HG03060 (cell line): ENCODE results near the gene FN1.
"Not testable (repeated sequence)": the region's sequence is repeated elsewhere in the genome, so short reads cannot be mapped to it uniquely, and the experiment has no call there.

Experiments
- ATAC-seq: cut with Tn5 transposase; IDR thresholded peaks from one replicate; pipeline ENCODE4 v1.9.1; 2021; ENCODE audit warnings: low read depth, moderate number of reproducible peaks; ENCODE audit not compliant: unreplicated experiment

Gene FN1

GRCh38 chr2:215409331-215410127 lies 26.3 kb downstream of the FN1 start:
- ATAC-seq, result no peak

- not testable (repeated sequence) for ATAC-seq
These were observed 27.4 kb downstream of the FN1 start for GRCh38 chr2:215408441-215408840.

DNA sequence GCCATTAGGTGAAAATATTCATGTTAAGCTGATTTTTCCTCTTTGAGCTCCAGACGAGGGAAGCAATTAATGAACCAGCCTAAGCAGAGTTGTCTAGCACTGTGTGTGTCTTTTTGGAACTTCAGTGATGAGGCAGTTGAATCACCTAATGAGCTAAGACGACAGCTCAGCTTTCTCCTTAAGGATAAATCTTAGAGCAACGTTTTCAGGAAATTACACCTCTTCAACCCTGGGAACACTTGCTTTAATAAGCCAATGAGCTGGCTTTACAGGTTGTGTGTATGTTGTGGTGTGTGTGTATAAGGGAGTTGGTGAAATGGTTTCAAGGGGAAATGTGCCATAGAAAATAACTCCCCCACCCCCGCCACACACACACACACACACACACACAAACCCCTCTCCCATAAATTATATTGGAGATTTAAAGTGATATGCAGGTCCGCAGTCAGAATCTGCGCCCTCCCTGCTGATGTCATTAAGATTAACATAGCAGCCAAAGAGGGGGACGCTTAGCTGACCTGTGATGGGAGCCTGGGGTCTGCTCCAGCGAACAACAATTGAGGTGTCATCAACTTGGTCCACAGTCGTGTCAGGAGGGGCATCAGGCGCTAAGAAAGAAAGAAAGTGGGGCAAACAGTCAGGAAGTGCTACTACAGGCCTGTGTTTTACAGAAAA lies 28.1 kb downstream of the FN1 start:
- no peak for ATAC-seq

GRCh38 chr2:215407061-215407460 lies 28.8 kb downstream of the FN1 start:
- ATAC-seq, result no peak

DNA sequence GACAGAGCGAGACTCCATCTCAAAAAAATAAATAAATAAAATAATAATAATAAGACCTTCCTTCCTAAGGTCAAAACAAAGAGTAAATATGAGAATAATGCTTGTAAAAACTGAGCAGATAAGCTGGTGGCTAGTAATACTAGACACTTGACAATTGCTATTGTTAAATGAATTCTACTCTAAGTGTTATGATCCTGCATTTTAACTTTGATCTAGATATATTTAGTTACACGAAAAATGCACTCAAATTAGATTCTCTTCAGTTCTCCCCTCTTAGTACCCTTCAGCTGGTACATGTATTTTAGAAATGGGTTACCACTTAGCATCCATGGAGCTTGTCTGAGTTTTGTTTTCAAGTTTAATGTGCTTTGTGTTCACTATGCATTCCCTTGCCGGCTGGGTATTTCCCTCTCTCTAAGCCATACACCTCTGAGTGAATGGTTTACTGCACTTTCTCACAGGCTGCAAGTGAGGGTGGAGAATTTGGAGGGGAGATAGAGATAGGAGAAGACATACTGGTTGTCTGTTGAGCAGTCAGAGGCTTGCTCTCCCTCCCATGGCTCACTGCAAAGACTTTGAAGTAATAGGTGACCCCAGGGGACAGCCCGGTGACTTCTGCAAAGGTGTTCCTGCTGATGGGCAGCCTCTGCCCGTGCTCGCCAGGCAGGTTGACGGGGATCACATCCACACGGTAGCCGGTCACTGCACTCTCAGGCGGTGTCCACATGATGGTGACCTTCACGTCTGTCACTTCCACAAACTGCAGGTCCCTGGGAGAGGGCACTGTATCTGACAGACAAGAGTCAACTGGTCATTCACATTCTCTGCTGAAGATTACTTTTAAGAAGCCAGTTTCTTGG lies 29.9 kb downstream of the FN1 start:
- ATAC-seq, result no peak

DNA sequence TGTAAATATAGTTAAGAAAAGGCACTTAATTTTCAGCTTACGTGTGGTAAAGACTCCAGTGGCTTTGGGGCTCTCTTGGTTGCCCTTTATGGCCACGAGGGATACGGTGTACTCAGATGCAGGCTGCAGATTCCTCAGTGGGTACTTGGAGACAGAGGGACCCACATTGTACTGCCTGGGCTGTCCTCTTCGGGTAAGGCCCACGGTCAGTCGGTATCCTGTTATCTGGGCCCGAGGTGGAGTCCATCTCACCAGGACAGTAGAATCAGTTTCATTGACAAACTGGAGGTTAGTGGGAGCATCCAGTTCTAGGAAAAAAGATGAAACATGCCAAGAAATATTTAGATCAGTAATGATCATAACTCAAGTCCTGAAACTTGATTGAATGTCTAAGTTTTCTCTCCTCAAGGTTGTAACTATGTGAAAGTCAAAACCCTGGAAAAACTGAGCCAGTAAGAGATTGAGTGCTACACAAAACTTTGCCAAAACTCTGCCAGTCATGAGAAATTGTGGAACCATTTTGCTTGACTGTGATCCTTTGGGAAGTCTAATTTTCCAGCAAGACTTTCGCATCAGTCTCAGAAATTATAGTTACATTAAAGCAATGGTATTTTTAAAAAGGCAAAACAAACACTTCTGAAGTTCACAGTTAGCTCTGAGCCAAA lies 31.4 kb downstream of the FN1 start:
- ATAC-seq, result no peak

- no peak for ATAC-seq
These were observed 32.2 kb downstream of the FN1 start for GRCh38 chr2:215403441-215404347.

- ATAC-seq, result no peak
These were observed 33.9 kb downstream of the FN1 start for GRCh38 chr2:215401896-215402379.

- ATAC-seq, result no peak
These were observed 36.7 kb downstream of the FN1 start for GRCh38 chr2:215399067-215399716.

DNA sequence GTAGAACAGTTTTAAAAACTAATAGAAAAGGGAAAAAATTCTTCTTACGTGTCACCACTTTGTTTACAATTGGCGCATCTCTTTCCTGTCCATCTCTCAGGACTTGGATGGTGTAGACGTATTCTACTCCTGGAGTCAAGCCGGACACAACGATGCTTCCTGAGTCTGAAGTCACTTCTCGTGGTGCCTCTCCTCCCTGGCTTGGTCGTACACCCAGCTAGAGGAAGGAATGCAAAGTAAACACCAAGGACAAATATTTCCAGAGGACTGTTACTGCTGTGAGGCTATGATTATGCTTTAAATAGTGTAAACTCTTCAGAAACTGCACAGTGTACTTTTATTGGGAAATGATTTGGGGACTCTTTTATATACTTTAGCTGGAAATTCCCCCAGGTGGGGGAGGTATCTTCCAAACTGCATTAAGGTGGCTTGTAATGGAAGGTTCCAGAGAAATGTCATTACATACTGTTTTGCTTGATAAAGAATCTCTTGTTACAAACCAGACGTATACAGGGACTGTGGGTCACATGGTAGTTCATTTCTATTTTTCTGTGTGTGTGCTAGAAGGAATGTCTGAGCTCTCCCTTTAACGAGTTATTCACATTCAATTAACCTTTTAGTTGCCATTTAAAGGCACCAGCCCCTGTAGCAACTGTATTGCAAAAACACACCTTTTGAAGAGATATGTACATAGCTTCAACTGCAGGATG lies 38.1 kb downstream of the FN1 start:
- ATAC-seq, result no peak

DNA sequence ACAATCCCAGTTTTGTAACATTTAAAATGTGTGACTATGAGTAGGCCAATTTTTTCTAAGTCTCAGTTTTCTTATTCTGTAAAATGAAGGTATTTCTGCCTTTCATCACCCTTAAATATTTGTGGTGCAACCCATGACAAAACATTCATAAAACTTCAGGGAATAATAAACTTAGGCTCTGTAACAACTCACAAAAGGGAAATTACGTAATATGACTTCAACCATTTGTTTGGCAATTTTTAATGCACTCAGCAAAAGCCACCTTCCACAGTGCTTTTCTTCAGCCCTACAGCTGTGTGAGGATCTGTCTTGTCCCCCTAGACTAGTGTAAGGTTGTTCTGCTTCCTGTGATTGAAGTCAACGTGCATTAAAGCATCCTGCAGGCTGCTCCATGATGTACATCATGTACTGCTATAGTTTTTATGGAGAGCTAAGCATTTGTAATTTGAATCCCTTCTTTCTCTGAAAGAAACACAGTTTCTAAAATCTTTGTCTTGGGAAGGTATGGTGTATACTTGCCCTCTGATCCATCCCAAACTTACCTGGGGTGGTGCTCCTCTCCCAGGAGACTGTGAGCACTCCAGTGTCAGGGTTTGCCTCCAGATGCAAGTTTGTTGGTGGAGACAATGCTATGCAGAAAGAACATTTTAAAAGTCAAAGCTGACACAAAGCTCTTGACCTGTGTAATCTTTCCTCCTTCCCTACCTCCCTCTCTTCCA lies 39.1 kb downstream of the FN1 start:
- no peak for ATAC-seq

GRCh38 chr2:215395687-215396460 lies 40.0 kb downstream of the FN1 start:
- no peak for ATAC-seq

- no peak for ATAC-seq
These were observed 41.6 kb downstream of the FN1 start for GRCh38 chr2:215394102-215394805.

GRCh38 chr2:215392687-215393270 lies 43.1 kb downstream of the FN1 start:
- ATAC-seq, result no peak

DNA sequence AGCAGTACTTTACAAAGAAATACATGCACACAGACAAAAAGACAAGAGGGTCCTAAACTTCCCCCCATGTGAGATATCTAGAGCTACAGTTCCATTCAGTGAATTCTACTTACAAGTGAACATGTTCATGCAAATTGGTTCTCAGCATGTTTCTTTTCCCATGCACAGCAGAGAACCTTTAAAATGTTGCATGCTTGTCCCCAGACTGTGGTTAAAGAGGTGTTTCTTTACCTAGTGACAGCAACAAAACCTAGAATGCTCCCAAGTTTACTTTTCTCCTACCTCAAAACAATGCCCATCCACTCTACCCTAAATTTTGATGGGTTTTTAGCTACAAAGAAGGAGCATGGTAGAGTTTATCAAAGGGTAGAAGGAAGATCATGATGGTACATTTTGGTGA lies 43.7 kb downstream of the FN1 start:
- ATAC-seq, result no peak

DNA sequence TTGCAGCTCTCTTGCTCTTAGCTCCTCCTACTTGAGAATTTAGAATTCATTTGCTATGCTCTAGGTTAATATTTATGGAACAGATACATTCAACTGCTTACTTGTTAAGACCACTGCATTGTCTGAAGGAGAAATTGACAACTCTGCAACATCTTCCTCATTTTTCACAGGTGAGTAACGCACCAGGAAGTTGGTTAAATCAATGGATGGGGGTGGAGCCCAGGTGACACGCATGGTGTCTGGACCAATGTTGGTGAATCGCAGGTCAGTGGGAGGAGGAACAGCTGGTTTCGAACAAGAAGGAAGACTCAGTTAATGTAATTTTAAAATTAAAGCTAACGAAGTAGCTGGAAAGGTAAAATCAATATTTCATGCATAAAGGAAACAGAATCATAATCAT lies 44.3 kb downstream of the FN1 start:
- no peak for ATAC-seq
